ENCODE data around the gene MMP17.

Gene MMP17

DNA sequence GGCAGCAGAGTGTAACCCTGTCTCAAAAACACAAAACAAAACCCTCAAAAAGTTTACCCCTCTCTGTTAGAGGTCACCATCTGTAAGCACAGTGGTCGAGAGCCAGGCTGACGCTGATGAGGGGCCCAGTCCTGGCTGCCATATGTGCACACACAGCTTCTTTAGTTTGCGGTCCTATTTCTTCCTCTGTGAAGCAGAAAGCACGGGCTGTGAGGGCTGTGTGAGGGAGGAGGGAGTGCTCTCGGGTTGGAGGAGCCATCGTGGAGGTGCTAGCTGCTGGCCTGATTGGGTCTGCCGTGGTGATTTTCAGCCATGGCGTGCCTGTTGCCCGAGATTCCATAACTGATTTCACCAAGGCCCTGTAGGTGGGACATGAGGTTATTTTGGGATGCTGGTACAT is 69.7 kb downstream of the MMP17 start:
- no peak for TF ChIP-seq TAF1 (IDR thresholded peaks at IDR 0.05; ENCODE audit: borderline replicate concordance, insufficient read depth, low read length)

DNA sequence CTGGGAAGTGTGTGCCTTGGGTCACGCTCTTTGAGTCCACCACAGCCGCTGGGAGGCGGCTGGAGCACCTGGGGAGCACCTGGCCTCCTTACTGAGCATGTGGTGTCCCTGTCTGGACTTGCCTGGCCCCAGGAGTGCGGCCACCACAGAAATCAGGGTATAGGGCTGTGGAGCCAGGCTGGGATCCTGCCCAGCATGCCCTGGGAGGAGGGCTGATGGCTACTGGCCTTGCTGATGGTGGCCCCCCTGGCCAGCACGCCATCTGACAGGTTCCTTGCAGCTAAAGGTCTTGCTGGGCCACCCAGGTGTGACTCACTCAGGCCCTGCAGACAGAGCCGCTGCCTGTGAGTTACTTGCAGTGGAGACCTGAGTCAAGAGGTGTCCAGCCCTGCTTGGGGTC is 72.2 kb downstream of the MMP17 start:
- TF ChIP-seq TAF1 (IDR thresholded peaks at IDR 0.05; ENCODE audit: borderline replicate concordance, insufficient read depth, low read length) (no peak), POLR2AphosphoS5 (IDR thresholded peaks at IDR 0.05; ENCODE audit: low read depth, low read length) (no peak), FOXP2 (optimal IDR thresholded peaks at IDR 0.05; ENCODE audit: borderline replicate concordance, extremely low read depth, extremely low read length, insufficient read depth) (no peak), SIN3A (IDR thresholded peaks at IDR 0.05; ENCODE audit: borderline replicate concordance, insufficient read depth, low read length) (no peak)
- TF ChIP-seq, protein P1, sequence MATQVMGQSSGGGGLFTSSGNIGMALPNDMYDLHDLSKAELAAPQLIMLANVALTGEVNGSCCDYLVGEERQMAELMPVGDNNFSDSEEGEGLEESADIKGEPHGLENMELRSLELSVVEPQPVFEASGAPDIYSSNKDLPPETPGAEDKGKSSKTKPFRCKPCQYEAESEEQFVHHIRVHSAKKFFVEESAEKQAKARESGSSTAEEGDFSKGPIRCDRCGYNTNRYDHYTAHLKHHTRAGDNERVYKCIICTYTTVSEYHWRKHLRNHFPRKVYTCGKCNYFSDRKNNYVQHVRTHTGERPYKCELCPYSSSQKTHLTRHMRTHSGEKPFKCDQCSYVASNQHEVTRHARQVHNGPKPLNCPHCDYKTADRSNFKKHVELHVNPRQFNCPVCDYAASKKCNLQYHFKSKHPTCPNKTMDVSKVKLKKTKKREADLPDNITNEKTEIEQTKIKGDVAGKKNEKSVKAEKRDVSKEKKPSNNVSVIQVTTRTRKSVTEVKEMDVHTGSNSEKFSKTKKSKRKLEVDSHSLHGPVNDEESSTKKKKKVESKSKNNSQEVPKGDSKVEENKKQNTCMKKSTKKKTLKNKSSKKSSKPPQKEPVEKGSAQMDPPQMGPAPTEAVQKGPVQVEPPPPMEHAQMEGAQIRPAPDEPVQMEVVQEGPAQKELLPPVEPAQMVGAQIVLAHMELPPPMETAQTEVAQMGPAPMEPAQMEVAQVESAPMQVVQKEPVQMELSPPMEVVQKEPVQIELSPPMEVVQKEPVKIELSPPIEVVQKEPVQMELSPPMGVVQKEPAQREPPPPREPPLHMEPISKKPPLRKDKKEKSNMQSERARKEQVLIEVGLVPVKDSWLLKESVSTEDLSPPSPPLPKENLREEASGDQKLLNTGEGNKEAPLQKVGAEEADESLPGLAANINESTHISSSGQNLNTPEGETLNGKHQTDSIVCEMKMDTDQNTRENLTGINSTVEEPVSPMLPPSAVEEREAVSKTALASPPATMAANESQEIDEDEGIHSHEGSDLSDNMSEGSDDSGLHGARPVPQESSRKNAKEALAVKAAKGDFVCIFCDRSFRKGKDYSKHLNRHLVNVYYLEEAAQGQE (IDR thresholded peaks at IDR 0.05; ENCODE audit: insufficient read depth in 1 of 2, low read depth in 2 of 2, low read length in 2 of 2) = no peak

All from PFSK-1 (cell line).